Adrenal gland (tissue), 12 donors: Measurements from ENCODE around the gene KRT72. TPM values are rescaled to one million over a fixed set of nuclear protein-coding genes. Genes with fewer than 3 reads are reported as not detected.

Experiments
- DNase-seq, 7 donors: peaks; one replicate each; pipeline ENCODE4 v3.0.0-alpha.2; 2019 to 2020
- H3K27ac ChIP-seq, 5 donors: fragments of 200-600 bp; sonication (generic) in 4 of 5; 1 replicate in 3 of 5; 2 replicates in 2 of 5; pipeline versions ENCODE4 v1.5.1 to v1.8.0; 2016 to 2020; ENCODE audit warnings: mild to moderate bottlenecking in 1 of 5
- H3K27me3 ChIP-seq: fragments of 200-600 bp; 2 replicates; pipeline ENCODE4 v1.8.0; 2021
- H3K36me3 ChIP-seq, 2 donors: fragments of 200-600 bp; replicated peaks in 1 of 2; 1 replicate in 1 of 2; 2 replicates in 1 of 2; pipeline versions ENCODE4 v1.5.1 to v1.8.0; 2018 to 2022
- H3K4me1 ChIP-seq, 2 donors: fragments of 200-600 bp; replicated peaks in 1 of 2; 1 replicate in 1 of 2; 2 replicates in 1 of 2; pipeline versions ENCODE4 v1.5.1 to v1.8.0; 2018 to 2021
- H3K4me3 ChIP-seq, 4 donors: fragments of 200-600 bp; sonication (generic) in 3 of 4; one replicate each; pipeline ENCODE4 v1.5.1; 2016 to 2018
- H3K9me3 ChIP-seq, 3 donors: fragments of 200-600 bp; sonication (generic) in 1 of 3; replicated peaks in 1 of 3; 1 replicate in 2 of 3; 2 replicates in 1 of 3; pipeline versions ENCODE4 v1.5.1 to v1.8.0; 2016 to 2021
- POLR2A ChIP-seq, 2 donors: fragments of 450-650 bp; IDR thresholded peaks; one replicate each; pipeline ENCODE4 v1.6.1; 2017; ENCODE audit warnings: antibody characterized with exemption in 2 of 2, mild to moderate bottlenecking in 2 of 2, moderate library complexity in 1 of 2
- WGBS, 4 donors: extraction: QIAGEN DNeasy Blood & Tissue Kit in 2 of 4; methylation state at CpG; one replicate each; pipeline versions ENCODE4 v1.1.5 to v1.1.7; 2013 to 2017; 5-methylcytosine and 5-hydroxymethylcytosine counted together
- intact Hi-C, 2 donors: fragments of 100-400 bp; cut with DNase I; formaldehyde crosslinking; loops; one replicate each; pipeline versions ENCODE4 v1.14.1 to v1.15.0; 2022 to 2023
- polyA plus RNA-seq, 3 donors: library from polyadenylated mRNA; stranded (reverse); fragments of 200-250 nt in 2 of 3; fragments of 350-450 nt in 1 of 3; fragmentation: Illumina TruSeq in 1 of 3; extraction: RNeasy Lipid Tissue Mini Kit (QIAGEN cat#74804) in 1 of 3; gene quantifications; one replicate each; pipeline ENCODE4 v1.2.3, GENCODE V29; 2013 to 2014
- total RNA-seq, 9 donors: library from RNA; depleted of rRNA in 4 of 9; stranded (reverse); fragments of >200 nt in 4 of 9; fragments of 120-200 nt in 1 of 9; fragmentation: NEBNext Ultra II Directional in 1 of 9; extraction: Animal tissue kit (Norgen Biotek cat#: 25700) in 1 of 9; gene quantifications; one replicate each; pipeline versions ENCODE4 v1.1.0 to v1.2.4, GENCODE V29; 2013 to 2023
- TF ChIP-seq, protein P1 (sequence below), 6 experiments: fragments of 450-650 bp in 4 of 6; fragments of 200-600 bp in 2 of 6; sonication (generic) in 1 of 6; IDR thresholded peaks; 1 replicate in 5 of 6; 2 replicates in 1 of 6; pipeline versions ENCODE4 v1.5.1 to v1.8.0; 2016 to 2021; ENCODE audit warnings: antibody characterized with exemption in 6 of 6, mild to moderate bottlenecking in 2 of 6, moderate library complexity in 1 of 6
- donor health status: healthy with polysubstance abuse.
- donor health status: Bipolar disorder and iron deficiency.
- donor health status: DM: yes; HTN: yes; CAD: no.
- donor health status: DM: no; HTN: no; CAD: no.
- donor health status: DM: no; HTN: no; CAD: no.
- donor health status: DM: yes; HTN: yes; CAD: no.

KRT72 gene
- total and polyA plus RNA-seq, 12 donors: 0.14 to 2.7 TPM; not detected in 10

DNA sequence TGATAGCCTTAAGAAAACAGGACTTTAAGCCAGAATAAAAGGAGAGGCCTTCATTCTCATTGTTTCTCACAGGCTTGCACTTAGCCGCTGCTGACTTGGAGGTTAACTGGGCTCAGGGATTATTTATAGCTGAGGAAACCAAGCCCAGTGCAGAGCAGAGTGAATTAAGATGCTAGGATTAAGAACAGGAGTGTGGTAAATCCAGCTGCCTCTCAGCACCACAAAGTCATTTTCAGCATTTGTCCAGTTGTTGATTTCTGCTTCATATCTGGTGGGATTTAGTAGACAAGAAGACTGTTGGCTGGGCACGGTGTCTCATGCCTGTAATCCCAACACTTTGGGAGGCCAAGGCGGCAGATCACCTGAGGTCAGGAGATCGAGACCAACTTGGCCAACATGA, 31.4 kb upstream of the KRT72 start:
- Histone ChIP-seq H3K27me3 (peaks cover 6% of the 10 kb centered on the region), H3K9me3 (no peaks in the 10 kb centered on the region), H3K36me3 (no peaks in the 10 kb centered on the region), H3K4me1 (no peaks in the 10 kb centered on the region), H3K4me3 (no peak overlapping the region), H3K27ac (no peak overlapping the region)
- 68 to 88% (median 84%) methylated on average over 4 of the region's 4 CpGs for WGBS, 4 donors
- no peak for TF ChIP-seq POLR2A (IDR thresholded peaks at IDR 0.05)
- TF ChIP-seq, protein P1, sequence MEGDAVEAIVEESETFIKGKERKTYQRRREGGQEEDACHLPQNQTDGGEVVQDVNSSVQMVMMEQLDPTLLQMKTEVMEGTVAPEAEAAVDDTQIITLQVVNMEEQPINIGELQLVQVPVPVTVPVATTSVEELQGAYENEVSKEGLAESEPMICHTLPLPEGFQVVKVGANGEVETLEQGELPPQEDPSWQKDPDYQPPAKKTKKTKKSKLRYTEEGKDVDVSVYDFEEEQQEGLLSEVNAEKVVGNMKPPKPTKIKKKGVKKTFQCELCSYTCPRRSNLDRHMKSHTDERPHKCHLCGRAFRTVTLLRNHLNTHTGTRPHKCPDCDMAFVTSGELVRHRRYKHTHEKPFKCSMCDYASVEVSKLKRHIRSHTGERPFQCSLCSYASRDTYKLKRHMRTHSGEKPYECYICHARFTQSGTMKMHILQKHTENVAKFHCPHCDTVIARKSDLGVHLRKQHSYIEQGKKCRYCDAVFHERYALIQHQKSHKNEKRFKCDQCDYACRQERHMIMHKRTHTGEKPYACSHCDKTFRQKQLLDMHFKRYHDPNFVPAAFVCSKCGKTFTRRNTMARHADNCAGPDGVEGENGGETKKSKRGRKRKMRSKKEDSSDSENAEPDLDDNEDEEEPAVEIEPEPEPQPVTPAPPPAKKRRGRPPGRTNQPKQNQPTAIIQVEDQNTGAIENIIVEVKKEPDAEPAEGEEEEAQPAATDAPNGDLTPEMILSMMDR (IDR thresholded peaks at IDR 0.05): no peak
- DNase-seq: no peak
- intact Hi-C loops: no loop called here

DNA sequence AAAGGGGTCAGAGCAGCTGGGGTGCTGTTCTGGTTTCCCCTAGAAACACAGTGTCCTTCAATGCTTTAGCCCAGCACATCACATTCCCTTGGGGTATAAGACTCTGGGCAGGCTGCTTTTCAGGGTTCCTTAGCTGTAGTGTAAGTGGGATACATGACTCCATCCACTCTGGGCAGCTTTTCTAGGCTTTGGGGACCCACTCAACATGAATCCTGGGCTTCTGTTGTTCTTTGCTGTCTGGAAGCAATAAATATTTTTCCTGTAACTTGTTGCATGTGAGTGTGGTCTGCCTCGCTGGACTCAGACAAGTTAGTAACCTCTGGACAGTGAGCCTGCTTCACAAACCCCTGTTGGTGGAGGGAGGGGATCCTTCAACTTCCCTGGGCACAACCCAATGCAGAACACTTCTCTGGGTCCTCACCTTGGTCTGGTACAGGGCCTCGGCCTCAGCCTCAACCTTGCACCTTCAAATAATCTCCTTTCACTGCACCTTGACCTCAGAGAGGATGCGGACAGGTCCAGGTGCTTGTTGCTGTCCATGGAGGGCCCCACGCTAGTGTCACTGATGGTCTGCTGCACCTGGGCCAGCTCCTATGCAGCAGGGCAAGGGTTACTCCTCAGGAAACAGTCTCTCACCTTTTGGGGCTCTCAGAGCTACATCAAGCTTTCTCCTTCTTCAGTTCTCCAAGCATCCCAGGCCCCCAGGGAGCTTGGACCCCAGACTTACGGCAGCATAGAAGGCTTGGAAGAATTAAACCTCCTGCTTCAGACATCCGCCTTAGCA, 30.6 kb upstream of the KRT72 start:
- Histone ChIP-seq H3K4me3 (no peak overlapping the region), H3K4me1 (no peaks in the 10 kb centered on the region), H3K27ac (no peak overlapping the region), H3K27me3 (peaks cover 6% of the 10 kb centered on the region), H3K9me3 (no peaks in the 10 kb centered on the region), H3K36me3 (no peaks in the 10 kb centered on the region)
- intact Hi-C loops: no loop called here
- TF ChIP-seq POLR2A (IDR thresholded peaks at IDR 0.05): no peak
- TF ChIP-seq, protein P1 (IDR thresholded peaks at IDR 0.05): no peak
- no peak for DNase-seq
- 81 to 96% (median 88%) methylated on average over 5 to 6 of the region's 6 CpGs for WGBS, 4 donors

DNA sequence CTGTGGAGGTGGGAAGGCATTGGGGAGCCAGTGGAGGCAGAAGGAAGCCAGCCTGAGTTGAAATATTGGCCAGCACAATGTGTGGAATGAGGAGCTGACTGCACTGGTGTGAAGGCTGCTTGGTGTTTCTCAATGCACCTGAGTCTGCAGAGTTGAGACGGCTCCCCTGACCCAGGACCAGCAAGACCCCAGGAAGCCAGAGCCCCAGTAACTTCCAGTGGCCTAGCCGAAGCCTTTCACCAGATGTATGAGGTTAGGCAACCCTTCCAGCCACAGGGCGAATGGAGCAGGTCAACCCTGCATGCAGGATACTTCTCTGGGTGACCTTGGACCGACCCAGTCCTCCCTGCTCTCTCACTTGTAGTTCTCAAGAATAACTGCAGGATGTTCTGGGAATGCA, 30.0 kb upstream of the KRT72 start:
- Histone ChIP-seq H3K4me1 (no peaks in the 10 kb centered on the region), H3K27me3 (peaks cover 6% of the 10 kb centered on the region), H3K9me3 (no peaks in the 10 kb centered on the region), H3K4me3 (no peak overlapping the region), H3K36me3 (no peaks in the 10 kb centered on the region), H3K27ac (no peak overlapping the region)
- 42 to 53% (median 46%) methylated on average over 3 to 4 of the region's 4 CpGs; no CpG with 5 or more reads in 1 of the 4 donors for WGBS, 4 donors
- DNase-seq: no peak
- intact Hi-C loops: no loop called here
- no peak for TF ChIP-seq POLR2A (IDR thresholded peaks at IDR 0.05)
- TF ChIP-seq, protein P1 (IDR thresholded peaks at IDR 0.05): no peak

DNA sequence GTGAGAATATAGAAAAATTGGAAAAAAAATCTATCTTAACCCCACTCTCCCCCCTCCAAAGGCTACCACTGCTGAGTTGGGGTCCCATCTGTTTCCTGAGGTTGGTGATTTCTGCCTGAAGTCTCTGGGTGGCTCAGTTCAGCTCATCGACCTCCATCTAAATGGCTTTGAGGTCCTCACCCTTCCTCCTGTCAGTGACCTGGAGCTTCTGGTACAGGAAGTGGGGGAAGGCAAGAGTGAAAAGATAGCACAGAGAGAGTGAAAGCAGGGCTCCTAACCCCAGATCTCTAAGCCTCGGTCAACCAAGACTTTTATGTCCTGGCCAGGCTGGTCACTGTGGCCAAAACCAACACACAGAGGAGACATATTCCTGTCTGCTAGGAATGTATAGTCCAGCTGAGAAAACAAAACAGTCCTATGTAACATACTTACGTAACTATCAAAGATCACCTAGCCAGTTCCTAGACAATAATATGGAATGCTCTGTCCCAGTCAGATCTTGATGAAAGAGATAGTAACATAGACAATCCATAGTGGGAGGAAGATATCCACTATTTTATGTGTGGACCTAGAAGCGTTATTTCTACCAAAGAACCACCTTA, 29.4 kb upstream of the KRT72 start:
- 60 to 76% (median 61%) methylated on average over 4 of the region's 4 CpGs for WGBS, 4 donors
- intact Hi-C loops: no loop called here
- Histone ChIP-seq H3K4me1 (no peaks in the 10 kb centered on the region), H3K4me3 (no peak overlapping the region), H3K36me3 (no peaks in the 10 kb centered on the region), H3K27me3 (peaks cover 6% of the 10 kb centered on the region), H3K27ac (no peak overlapping the region), H3K9me3 (no peaks in the 10 kb centered on the region)
- no peak for TF ChIP-seq POLR2A (IDR thresholded peaks at IDR 0.05)
- TF ChIP-seq, protein P1 (IDR thresholded peaks at IDR 0.05): no peak
- DNase-seq: no peak
